GM18858 (cell line): Measurements from ENCODE around the gene MYO1D.
"Not testable (repeated sequence)": the region's sequence is repeated elsewhere in the genome, so short reads cannot be mapped to it uniquely, and the experiment has no call there.

Experiments
- ATAC-seq: cut with Tn5 transposase; IDR thresholded peaks from one replicate; pipeline ENCODE4 v1.9.1; 2021; ENCODE audit not compliant: unreplicated experiment

MYO1D gene

DNA sequence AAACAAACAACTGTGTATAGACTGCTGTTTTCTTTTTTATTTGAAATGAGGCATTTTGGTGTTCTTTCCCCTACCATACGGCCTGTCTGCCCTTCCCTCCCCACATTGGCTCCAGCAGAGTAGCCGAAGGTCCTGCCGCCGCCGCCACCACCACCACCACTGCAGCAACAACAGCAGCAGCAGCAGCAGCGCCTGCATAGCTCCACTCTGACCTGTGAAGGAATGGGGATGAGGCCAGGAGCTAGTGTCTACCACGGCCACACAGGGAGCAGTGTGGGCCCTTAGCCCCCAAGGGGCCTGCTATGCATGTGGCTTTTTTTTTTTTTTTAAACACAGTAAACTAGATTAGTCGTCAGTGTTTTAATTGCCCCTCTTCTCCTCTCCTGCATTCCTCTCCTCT lies 395.7 kb downstream of the MYO1D start:
- no peak for ATAC-seq

DNA sequence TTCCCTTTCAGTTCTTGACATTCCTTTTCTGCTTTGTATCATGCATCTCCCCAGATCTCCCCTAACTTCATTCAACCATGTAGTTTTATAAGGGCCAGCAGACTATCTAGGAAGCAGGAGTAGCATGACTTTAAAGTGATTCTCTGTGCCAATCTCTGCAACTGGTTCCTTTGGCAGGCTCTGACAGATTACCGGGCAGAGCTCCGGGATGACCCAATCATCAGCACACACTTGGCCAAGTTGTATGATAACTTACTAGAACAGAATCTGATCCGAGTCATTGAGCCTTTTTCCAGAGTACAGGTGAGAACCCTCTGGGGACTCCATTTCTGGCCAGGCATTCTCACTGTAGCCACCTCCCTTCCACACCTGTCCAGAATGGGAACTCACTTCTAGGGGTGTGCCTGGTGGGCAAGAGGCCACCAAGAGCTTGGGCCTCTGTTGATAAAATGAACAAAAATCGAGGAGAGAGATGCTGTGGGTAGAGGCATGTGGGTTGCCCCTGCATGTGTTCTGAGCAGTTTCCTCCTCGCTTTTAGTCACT lies 397.8 kb downstream of the MYO1D start:
- no peak for ATAC-seq

DNA sequence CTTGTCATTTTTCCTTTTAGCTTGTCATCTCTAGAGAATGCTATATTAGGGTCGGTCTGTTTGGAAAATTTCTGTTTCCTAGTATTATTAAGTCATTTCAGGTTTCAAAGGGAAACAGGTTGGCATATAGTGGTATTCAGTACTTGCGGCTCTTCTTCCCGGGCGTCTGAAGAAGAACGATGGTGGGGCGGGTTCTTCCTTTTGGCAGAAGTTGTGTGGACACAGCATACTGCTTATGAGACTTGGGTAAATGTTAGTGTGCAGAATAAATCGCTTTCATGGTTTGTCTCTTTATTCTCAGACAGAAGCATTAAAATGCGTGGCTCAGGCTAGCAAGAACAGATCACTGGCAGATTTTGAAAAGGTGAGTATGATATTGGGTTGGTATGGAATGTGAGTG lies 399.7 kb downstream of the MYO1D start:
- ATAC-seq, result no peak

DNA sequence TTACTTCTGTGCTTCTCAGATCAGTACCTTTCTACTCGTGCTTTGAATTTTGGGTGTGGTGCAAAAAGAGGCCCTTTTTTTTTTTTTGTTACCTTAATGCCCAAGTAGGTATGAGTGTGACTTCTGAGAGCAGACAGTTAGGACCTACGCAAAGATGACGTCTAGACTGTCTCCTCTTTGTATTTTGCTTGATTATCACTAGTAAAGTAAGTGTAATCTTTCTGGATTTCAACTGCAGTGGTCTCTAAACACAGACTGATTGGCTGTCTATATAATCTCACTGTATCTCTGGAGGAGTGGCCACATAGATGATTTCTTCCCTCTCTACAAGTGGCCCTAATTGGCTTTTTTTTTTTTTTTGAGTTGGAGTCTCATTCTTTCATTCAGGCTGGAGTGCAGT lies 401.7 kb downstream of the MYO1D start:
- ATAC-seq, result no peak

DNA sequence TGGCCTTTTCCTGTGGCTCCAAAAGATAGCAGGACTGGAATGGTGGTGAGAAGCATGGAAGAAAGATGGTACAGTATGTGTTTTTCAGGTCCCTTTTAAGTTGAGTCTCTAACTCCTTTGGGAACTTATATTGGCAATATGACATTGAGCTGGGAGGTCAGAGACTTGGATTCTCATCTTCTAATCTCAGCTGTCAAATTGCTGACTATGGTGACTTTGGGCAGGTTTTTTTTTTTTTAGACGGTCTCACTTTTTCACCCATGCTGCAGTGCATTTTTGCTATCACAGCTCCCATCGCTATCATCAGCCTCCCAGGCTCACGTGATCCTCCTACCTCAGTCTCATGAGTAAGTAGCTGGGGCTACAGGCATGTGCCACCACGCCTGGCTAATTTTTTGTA lies 405.3 kb downstream of the MYO1D start:
- no peak for ATAC-seq

DNA sequence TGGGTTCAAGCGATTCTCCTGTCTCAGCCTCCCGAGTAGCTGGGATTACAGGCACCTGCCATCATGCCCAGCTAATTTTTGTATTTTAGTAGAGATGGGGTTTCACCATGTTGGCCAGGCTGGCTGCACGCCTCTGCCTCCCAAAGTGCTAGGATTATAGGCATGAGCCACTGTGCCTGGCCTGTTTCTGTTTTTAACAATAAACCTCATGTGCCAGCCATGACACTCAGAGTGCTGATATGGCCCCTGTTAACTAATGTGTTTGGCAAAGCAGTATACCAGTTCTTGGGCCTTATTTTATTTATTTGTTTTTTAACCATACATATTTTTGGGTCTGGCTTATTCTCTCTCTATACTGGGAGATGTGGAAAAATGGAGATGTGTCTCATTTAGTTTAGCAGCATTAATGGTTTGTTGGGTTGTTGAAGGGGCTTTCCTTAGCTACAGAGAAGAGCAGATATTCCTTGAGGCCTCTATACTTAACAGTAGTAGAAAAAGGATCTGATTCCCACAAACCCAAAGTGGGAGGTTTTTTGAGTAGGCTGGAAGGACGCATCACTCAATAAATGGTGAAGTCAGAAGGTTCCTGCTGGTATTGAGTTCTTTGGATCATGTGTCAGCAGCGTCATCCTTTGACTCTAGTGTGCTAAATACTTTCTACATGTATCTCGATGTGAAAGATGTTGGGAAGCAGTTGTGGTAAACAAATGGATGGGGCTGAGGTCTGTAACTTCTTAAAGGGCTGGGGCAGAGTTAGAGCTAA lies 406.3 kb downstream of the MYO1D start:
- no peak for ATAC-seq

DNA sequence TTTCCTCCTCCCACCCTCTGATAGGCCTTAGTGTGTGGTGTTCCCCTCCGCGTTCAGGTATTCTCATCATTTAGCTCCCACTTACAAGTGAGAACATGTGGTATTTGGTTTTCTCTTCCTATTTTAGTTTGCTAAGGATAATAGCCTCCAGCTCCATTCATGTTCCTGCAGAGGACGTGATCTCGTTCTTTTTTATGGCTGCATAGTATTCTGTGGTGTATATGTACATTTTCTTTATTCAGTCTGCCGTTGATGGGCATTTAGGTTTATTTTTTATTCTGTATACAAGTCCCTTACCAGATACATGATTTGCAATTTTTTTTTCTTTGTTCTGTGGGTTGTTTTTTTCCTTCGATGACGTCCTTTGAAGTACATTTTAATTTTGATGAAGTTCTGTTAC lies 409.0 kb downstream of the MYO1D start:
- ATAC-seq, result no peak

DNA sequence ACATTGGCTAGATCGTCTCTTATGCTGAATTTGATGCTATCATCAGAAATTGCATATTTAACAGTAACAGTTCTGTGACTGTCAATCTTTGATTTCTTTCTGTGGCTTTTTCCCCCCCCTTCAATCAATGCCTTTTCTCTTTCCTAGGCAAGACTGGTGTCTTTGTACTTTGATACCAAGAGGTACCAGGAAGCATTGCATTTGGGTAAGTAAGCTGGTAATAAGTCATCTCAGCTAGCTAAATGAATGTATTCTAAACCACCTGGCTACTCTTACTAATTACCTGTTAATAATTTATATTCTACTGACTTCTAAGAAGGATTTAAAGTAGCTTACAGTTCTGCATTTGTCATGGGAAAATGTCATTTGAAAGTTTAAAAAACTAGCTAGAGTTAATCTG lies 412.6 kb downstream of the MYO1D start:
- ATAC-seq, result no peak

DNA sequence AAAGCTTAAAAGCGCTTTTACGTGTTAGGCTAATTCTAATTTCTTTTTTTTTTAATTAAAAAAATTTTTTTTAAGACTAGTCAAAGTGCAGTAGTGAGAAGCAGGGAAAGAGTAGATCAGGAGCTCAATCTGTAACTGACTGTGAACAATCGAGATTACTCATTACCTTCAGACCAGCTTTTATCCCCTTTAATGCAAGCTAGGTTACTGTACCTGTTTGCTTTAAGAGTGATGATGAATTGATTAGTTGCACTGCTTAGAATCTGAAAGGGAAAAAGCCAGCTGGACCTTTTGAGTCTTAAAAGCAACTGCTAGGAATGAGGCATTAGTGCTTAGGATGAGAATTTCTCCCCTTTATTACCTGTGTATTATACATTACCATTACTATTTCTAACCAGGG lies 413.6 kb downstream of the MYO1D start:
- no peak for ATAC-seq

DNA sequence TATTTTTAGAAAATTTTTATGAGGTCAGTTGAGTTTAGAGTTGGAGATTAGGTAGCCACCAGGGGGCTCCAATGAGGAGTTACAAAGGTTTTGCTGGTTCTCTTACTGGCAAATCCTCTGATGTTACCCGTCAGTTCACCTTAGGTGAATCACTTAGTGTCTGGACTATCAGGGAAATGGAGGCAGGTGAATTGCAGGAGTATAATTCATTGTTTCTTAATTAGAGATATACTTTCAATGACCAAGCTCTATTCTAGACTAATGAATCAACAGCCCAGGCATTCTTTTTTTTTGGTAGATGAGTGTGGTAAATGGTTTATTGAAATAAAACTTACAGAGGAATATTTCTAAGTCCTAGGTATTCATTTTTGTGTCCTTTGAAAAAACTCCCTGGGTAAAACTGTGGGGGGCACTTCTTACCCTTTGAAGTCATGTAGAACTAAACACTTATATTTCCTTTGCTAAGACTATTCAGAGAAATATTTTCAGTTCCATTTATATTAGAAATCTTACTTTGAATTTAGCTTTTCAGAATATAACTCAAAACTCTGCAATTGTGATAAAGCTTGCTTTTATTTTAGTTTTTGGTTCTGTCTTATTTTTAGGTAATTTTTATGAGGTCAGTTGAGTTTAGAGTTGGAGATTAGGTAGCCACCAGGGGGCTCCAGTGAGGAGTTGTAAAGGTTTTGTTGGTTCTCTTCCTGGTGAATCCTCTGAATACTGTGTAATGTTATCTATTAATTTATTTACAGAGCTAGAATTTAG lies 414.9 kb downstream of the MYO1D start:
- no peak for ATAC-seq

DNA sequence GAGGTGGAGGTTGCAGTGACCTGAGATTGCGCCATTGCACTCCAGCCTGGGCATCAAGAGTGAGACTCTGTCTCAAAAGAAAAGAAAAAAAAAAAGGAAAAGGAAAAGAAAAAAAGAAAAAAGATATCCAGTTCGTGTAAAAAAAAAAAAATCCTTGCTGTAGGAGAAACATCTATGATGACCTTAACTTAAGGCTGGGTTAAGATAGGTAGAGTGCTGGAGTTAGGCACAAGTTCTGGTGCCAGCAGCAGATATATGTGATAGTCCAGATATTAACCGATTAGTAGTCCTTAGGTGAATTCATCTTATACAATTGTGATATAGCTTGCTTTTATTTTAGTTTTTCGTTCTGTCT lies 415.4 kb downstream of the MYO1D start:
- no peak for ATAC-seq

DNA sequence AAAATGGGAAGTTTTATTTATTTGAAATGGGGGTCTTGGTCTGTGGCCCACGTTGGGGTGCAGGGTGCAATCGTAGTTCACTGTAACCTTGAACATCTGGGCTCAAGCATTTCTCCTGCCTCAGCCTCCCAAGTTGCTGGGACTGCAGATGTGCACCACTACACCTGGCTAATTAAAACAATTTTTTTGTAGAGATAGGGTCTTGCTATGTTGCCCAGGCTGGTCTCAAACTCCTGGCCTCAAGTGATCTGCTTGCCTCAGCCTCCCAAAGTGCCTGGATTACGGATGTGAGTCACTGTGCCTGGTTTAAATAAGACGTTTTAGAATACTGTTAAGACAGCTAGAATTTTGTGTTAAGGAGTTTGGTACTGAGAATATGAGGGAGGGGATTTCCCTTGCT lies 416.9 kb downstream of the MYO1D start:
- no peak for ATAC-seq

DNA sequence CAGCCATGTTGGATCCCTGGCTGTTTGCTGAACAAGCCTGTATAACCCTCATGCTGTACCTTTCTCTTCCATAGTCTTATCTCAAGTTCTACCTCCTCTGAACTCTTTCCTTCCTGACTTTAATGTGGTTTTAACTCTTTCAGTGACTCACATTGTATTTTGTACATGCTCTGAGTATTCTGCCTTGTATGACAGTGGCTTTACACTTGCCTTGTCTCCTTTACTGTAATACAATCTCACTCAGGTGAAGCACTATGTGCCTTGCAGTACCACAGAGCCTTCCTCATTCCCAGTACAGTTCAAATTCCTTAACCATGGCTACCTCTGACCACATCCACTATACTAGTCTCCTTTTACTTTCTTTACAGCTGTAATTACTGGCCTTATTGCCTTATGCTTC lies 418.6 kb downstream of the MYO1D start:
- ATAC-seq, result no peak

DNA sequence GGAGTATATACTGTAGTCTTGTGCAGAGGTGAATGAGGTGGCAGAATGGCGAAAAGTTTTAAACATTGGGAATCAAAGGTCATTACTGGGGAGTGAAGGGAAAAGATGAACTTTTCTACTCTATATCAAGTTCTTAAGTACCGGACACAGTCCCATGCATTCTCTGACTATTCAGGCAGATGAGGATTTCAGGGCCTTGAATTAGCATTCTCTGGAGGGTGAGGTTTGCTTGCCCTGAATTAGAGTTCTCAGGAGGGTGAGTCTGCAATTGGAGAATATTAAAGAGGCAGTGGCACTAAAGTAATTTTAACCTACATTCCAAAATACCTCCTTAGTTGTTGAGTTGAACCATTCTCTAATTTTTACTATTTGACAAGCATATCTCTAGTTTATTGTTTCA lies 423.6 kb downstream of the MYO1D start:
- ATAC-seq, result no peak

DNA sequence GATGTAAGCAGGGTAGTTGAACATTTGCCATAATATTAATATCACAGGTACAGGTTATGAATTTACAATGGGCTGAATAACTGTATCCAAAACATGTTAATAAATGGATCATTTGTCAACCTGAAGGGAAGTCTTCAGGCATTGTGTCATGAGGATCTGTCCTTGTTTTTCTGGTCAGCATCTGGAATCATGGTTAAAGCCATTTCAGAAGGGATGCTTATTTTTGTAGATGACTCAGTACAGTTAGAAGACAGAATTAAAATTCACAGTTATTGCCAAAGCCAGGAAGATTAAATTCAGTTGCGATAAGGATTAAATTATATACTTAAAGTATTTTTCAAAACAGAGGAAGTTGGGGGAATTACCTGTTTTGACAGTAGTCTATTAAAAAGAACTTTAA lies 424.6 kb downstream of the MYO1D start:
- no peak for ATAC-seq

DNA sequence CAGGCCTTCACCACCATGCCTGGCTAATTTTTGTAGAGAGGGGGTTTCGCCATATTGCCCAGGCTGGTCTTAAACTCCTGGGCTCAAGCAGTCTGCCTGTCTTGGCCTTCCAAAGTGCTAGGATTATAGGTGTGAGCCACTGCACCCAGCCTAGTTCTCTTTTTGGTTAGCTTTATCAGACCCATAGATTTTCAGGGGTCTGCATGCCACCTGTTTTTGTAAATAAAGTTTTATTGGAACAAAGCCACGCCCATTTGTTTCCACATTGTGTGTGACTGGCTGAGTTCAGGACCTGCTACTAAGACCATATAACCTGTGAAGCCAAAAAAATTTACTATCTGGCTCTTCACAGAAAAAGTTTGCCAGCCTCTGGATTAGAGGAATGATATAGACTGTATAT lies 425.0 kb downstream of the MYO1D start:
- ATAC-seq, result no peak

DNA sequence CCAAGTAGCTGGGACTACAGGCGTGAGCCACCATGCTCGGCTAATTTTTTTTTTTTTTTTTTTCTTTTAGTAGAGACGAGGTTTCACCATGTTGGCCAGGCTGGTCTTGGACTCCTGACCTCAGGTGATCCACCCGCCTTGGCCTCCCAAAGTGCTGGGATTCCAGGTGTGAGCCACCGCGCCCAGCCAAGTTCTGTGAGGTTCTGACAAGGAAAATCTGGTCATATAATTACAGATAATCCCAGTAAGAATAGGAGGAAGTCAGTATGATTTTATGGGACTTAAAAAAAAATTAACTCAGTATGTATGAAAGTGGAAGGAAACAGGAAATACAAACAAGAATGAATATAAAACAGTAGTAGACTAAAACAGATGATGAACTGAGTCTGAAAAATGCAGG lies 426.5 kb downstream of the MYO1D start:
- ATAC-seq, result not testable (repeated sequence)

DNA sequence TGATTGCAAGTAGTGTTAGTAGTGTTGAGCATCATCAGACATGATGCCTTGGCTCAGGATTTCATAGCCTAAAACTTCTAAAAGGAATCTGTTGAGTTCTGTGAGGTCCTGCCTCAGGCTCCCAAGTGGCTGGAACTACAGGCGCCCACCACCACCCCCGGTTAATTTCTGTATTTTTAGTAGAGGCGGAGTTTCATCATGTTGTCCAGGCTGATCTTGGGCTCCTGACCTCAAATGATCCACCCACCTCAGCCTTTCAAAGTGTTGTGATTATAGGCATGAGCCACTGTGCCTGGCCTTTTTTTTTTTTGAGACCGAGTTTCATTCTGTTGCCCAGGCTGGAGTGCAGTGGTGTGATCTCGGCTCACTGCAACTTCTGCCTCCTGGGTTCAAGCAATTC lies 427.0 kb downstream of the MYO1D start:
- no peak for ATAC-seq

DNA sequence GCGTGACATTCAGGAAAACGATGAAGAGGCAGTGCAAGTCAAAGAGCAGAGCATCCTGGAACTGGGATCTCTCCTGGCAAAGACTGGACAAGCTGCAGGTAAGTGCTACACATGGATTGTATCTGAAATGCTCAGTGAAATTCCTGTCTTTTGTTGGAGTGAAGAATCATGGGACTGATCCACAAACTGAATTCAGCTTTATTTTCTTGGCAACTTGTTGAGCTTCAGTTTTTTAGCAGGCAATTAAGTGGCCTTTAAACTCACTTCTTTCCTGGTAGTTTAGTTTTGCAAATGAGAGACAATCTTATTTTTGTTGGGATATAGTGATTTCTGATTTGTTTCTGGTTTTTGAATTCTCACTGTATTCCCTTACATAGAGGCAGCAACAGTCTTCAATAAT lies 430.0 kb downstream of the MYO1D start:
- ATAC-seq, result no peak

DNA sequence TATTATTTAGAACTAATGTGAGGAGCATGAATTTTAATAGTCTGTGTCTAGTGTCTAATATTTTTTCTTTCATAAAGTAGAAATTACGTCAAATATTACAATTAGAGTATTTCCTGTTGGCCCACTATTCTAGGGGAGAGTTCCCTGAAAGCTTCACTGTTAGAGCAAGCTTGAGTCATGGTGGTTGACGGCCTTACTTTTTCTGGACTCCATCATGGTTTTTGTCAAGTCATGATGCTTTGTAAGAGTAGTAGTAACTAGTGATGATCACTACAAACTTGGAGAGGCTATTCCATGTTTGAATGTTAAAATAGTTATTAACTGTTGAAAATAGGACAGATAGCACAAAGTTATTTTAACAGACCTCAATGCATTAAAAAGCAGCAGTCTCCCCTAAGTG lies 431.0 kb downstream of the MYO1D start:
- no peak for ATAC-seq

DNA sequence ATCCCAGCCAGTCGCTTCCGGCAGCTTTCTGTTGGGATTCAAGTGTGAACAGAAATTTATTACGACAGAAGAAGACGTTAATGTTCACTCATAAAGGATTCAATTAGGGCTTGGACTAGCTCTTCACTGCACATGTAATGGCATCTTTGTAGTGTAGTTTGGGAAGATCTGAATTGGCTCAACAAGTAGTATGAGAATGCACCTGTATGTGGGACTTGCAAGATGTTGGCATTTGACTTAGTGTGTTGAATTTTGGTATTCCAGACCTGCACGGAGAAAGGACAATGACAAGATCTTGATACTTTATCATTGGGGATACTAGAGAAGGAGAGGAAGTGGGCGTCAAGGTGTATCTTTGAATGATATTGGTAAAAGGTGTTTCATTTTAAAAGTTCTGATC lies 431.4 kb downstream of the MYO1D start:
- ATAC-seq, result no peak

DNA sequence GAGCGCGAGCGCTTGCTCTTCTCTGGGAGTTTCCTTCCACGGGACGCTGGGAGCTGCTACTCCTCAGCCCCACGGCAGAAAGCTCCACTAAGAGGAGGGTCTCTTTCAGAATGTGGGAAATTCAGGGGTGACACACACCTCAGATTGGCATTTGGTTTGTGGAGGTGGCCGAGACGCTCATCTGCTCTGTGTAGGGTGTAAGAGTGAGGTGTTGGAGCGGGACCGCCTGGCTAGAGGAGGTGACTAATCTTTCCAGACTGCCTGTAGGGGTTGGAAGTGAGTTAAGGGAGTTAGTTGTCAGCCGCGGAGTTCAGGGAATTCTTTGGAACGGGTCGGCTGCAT lies 431.9 kb downstream of the MYO1D start:
- no peak for ATAC-seq
